ENCODE data around the gene DFFA.
"Not testable (repeated sequence)": the region's sequence is repeated elsewhere in the genome, so short reads cannot be mapped to it uniquely, and the experiment has no call there.

The DFFA gene

DNA sequence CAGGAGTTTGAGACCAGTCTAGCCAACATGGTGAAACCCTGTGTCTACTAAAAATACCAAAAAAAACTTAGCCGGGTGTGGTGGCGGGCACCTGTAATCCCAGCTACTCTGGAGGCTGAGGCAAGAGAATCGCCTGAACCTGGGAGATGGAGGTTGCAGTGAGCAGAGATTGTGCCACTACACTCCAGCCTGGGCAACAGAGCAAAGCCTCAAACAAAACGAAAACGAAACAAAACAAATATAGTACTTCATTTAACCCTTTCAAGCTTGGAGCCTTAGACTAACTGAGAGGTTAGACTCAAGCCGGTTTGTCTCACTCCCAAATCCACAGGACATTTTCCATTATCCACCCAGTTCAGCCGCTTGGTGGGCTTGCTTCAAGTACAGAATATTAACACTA, 14.9 kb downstream of the DFFA start:
- not testable (repeated sequence) for DNase-seq

DNA sequence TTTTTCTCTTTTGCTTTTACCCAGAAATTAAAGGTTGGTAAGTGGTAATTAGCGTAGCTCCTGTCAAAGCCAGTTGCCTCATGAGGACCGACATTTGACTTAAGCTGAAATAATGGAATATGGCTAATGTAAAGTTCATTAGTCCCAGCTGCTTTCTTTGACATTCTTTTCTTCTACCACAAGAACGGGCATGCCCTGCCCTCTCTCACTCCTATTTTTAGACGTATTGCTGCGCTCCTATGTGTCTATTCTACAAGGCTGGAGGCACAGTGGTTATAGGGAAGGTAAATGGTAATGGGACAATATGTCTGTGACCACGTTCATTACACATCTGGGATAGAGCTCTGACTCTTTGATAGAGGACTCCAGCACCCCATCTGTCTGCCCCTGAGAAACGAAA, 15.7 kb downstream of the DFFA start:
- DNase-seq, result no peak

DNA sequence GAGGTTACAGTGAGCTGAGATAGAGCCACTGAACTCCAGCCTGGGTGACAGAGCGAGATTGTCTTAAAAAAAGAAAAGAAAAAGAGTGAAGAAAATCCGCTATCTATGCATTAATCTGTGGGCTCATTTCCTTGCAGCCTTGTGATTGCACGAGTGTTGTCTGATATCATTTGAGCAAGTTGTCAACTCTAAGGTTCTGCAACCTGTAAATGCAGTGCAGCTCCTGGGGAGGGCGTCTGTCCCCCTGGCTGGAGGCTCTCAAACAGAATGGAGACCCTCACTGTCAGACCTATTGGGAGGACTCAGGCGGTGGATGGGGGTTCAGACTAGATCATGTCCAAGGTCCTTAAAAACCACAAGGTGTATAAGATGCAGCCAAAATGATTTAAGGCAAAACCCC, 16.3 kb downstream of the DFFA start:
- DNase-seq, result no peak

DNA sequence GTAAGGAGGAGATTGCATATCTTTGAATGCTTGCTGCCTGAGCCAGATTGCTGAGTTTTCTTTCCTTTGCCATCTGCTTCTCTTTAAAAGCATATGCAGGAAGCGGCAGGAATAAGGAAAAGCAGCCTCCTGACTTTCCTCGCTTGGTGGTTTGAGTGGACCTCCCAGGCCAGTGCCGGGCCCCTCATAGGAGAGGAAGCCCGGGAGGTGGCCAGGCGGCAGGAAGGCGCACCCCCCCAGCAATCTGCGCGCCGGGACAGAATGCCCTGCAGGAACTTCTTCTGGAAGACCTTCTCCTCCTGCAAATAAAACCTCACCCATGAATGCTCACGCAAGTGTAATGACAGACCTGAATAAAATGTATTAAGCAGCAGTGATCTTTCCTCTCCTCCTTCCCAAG, 21.0 kb downstream of the DFFA start:
- DNase-seq, result peak; percentile 20

DNA sequence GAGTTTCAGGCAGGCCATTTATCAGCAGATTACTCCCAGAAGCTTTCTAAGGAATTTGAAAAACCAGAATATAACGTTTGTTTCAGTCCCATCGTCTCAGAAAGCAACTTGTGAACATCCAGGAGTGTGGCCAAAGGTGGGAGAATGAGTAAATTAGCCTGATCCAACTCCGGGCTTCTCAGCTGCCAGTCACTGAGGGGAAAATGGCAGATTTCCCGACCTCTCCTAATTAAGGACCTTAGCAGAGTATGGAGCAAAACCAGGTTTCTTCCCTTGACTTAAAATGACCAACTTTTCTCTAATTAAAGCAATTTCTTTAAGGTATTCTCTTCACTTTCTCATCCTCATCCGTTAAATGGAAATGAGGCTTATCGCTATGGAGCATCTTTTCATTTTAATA, 21.5 kb downstream of the DFFA start:
- DNase-seq, result no peak

DNA sequence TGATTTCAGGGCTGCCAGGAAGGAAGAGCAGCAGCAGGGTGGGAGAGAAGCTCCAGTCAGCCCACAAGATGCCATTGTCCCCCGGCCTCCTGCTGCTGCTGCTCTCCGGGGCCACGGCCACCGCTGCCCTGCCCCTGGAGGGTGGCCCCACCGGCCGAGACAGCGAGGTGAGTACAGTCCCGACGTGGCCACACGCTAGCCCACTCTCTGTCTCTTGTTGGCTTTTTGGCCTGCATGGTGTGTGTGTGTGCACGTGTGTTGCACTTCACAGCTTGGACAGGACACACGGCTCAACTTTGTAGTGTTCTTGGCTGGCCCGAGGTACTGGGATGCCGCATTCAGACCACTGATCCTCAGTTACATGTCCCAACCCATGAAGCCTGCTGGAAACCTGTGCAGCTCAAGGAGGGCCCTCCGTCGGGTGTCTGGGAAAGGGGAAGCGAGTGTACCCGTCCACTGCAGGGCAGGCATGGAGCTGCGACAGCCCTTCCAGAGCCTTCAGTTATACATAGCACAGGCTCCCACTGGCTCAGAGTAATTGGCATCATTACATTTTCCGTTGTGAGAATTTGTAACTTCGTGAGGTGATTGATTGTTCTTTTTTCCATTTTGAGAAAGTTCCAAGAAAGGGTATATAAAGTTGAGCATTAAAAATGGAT, 22.0 kb downstream of the DFFA start:
- DNase-seq, result no peak

DNA sequence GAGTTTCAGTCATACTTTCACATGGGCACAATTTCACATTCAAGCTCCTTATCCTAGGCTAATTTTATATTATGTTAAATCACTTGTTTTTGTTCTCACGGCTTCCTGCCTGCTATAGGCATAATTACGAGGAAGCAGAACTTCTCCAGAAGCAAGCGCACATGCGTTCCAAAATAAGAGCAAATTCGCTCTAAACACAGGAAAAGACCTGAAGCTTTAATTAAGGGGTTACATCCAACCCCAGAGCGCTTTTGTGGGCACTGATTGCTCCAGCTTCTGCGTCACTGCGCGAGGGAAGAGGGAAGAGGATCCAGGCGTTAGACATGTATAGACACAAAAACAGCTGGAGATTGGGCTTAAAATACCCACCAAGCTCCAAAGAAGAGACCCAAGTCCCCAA, 22.6 kb downstream of the DFFA start, which contains the start of gene CORT:
Gene CORT (plus strand): TSS at position 281 of the 400 bp plus-strand sequence. CDS start 193 bp downstream, outside the sequence.
- DNase-seq, result no peak

DNA sequence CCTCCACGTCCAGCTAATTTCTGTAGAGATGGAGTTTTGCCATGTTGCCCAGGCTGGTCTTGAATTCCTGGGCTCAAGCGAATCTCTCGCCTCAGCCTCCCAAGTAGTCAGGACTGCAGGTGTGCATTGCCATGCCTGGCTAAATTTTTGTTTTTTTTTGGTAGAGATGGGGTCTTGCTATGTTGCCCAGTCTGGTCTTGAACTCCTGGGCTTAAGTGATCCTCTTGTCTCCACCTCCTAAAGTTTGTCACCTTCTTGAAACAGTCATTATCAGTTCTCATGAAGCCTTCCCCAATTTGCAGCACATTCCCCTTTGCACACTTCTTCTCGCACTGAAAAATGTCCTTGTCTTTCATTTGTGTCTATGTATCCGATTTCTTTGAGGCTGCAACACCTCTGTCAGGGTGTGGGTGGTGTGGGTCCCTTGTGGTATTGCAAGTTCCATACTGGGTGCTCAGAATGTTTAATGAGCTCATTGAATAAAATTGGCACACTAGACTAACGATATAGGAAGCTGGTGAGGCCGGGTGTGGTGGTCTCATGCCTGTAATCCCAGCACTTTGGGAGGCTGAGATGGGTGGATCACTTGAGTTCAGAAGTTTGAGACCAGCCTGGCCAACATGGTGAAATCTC, 25.4 kb downstream of the DFFA start:
- DNase-seq, result no peak

DNA sequence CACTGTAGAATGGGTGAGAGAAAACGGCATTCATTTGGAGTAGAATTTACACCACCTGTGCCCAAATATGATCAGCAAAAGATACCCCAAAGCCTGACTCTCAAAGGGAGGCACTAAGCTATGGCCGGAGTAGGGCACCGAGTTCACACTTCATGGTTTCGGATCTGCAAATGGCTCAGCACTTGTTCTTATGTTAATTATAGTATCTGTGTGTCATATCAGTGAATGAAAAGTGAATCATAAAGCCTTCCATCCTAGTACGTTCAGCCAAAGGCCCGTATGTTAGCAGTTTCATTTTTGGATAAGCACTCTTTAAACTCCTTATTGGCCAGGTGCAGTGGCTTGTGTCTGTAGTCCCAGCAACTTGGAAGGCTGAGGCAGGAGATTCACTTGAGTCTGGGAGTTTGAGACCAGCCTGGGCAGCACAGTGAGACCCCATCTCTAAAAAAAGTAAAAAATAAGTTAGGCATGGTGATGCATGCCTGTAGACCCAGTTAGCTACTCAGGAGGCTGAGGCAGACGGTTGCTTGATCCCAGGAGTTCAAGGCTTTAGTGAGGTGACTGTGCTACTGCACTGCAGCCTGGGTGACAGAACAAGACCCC, 27.4 kb downstream of the DFFA start:
- no peak for DNase-seq

DNA sequence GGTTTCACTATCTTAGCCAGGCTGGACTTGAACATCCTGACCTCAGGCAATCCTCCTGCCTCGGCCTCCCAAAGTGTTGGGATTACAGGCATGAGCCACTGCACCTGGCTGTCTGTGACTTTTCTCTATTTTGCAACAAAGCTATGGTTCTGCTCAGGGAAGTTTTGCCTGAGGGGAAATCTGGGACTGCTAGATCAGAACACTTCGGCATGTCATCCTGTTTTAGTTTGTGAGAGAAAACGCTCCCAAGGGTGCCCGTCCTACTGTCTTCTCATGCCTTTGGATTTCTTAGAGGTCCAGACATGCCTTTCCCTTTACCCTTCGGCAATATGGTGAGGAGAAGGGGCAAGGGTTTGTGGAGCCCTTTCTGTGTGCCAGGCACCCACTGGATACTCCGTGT, 28.1 kb downstream of the DFFA start:
- no peak for DNase-seq

DNA sequence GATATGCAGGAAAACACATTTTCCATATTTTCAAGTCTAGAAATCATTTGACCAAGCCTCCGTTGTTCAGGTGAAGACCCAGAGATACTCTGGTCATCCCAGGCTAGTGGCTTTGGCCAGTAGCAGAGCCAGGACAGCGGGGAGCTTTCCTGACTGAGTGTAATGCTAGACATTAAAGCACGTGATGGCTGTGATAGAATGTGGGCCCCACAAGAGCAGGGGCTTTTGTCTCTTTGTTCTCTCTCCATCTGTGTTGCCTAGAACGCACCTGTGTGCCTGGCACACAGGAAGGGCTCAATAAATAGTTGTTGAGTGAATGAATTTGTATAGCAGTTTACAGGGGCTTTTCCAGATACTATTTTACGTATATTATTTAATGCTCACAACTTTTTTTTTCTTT, 31.5 kb downstream of the DFFA start:
- no peak for DNase-seq

DNA sequence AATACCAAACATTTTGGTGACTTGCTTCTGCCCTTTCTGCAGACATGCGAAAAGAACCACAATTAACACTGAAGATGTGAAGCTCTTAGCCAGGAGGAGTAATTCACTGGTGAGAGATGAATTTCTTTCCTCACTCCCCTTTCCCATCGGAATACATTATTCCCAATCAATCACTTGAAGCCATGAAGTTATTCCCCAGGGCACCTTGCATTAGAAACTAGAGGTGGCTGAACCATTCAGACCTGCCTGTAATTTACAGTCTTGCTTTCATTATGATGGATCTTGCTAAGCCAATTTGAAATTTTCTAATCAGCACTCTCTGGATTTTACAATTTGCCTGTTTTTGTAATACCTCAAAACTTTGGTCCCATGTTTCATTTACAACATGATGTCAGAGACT, 32.0 kb downstream of the DFFA start:
- no peak for DNase-seq

DNA sequence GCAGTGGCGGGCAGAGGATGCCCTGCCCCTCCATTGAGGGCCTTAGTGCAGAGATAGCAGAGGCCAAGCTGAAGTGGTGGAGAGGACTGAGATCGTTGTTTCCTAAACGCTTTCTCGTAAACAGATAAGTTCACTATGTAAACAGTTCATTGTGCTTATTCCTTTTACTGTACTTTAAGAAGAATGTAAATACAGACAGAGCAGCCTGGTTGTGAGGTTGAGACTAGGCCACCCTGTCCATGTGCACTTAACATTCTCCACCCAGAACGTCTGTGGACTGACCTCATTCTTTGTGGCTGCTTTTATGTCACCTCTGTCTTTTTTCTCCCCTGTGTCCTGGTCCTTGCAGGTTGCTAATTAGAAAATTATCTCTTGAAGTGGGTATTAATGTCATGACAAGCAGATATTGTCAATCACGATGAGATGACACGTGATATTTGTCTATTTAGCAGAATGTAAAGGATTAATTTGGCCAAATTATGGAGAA, 33.6 kb downstream of the DFFA start:
- no peak for DNase-seq

DNA sequence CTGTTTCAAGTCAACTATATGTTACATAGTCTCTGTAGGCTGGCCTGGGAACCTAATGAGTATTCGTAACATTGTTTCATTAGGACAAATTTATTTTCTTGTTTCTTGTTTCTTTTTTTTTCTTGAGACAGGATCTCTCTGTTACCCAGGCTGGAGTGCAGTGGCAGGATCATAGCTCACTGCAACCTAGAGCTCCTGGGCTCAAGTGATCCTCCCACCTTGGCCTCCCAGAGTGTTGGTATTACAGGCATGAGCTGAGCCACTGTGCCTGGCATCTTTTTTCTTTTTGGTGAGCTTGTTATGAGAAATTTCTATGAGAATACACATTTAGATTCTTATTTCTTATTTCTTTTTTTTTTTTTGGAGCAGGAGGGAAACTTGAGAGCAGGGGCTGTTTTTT, 35.3 kb downstream of the DFFA start:
- no peak for DNase-seq

DNA sequence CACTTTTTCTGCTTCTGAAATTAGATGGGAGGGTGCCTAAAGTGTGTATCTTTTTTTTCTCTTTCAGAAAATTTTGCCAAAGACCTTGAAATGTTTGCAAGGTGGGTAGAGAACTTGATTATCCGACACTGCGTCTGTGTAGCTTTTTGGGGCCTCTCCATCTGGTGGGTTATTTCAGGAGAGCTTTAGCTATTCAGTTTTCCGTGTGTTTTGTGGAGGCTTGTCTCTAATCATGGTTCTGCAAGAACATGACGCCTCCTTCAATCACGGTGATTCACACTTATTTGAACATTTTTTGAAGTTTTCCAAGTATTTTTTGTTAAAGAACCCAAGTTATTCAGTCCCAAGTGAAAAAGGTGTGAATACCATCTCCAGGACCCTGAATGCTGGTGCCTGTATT, 37.7 kb downstream of the DFFA start:
- no peak for DNase-seq

DNA sequence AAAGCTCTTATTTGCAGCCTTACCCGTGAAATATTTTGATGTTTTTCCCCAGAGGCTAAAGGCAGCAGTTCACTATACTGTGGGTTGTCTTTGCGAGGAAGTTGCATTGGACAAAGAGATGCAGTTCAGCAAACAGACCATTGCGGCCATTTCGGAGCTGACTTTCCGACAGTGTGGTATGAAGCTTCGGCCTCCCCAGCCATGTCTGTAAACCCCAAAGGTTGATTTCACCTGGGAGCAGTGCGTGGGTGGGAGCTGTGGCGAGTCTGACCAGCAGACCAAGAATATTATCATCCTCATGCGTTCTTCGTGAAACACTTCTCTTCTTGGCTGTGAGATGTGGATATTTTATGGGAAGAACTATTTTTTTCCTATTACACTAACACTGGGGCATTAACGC, 38.5 kb downstream of the DFFA start:
- DNase-seq, result no peak

DNA sequence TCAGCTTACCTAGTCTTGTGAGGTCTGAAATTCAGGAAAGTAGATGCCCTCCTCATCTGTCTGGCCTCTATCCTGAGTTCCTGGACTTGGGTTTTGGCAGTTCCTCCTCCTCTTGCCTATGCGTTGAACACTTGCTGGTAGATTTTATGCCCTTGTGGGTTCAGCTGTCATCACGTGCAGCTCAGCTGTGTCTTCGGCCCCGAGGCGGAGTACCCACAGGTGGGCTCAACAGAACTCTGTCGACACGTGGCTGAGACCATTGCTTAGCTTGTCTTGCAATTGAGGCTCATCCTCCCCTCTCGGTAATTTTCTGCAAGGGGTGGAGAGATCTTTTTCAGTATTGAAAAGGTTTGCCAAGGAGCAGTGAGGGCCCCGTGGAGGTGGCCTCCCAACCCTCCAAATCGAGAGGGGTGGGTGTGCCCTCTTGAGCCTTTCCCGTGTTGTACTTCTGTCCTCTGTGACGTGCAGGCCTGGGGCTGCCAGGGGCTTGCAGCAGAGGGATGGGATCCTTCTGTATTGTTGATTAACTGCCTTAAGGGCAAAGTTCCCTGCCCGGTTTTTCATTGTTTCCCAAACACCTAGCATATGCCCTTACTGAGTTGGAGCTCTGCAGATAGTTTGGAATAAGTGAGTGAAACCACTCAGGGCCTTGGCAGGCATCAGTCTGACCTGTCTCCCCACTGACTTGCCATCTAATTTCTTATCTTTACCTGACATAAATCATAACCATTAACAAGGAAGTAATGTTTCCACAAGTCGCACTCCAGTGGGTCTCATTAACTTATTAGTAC, 39.2 kb downstream of the DFFA start:
- DNase-seq, result no peak

DNA sequence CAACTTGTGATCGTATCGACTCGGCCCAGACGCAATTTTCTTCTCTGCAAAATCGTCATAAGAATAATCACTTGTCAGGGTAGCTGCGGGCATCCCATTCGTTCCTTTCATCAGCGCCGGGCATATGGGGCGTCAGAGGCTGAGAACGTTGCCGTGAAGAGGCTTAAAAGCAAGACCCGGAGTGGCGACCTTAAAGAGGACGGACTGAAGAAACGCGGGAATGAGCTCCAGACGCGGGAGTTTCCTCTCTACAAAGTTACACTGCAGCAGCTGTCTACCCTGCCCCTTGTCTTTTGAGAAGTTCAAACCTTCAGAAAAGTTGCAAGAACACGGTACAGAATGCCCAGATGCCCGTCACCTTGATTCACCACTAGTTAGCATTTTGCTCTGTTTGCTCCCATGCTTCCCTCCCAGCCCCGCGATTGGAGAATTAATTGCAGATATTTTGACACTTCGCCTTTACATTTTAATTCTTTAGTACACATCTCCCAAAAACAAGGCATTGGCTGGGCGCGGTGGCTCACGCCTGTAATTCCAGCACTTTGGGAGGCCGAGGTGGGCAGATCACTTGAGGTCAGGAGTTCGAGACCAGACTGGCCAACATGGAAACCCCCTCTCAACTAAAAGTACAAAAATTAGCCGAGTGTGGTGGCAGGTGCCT, 41.1 kb downstream of the DFFA start:
- DNase-seq, result no peak

DNA sequence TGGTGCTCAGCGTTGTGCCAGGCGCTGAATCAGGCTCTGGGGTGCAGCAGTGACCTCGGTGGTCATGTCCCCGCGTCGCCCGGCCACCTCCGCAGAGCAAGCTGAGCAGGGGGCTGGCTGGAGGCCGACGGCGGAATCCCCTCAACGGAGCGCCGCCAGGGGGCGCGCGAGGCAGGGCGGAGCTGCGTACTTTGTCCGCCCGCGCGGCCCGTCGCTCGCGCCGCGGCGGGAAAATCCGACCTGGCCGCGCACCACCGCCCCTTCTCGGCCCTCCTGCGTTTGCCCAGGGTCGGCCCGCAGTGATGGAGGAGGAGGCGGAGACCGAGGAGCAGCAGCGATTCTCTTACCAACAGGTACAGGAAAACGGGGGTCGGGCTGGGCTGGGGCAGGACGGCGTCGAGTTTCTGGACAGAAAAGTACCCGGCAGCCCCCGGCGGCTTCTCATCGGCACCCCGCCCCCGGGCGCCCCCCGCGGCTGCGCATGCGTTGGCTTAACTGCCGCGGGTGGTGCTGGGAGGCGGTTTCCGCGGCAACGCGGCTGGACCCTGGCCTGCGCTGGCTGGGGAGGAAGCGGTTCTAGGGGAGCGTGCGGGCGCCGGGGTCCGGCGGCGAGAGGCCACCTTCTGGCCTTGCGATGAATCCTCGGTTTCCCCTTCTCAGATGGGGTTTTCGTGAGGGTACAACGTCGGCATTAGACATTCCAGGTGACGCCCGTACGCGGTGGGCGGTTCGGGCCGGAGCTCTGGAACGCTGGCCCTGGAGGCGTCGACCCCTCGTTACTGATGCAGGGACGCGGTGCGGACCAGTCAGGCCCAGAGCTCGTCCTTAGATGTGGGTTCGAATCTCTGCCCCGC, 41.9 kb downstream of the DFFA start, which contains the start of gene CENPS:
Gene CENPS (plus strand): TSS at position 218 of the 854 bp plus-strand sequence. CDS start 85 bp downstream, at position 303.
- peak; percentile 99 for DNase-seq

DNA sequence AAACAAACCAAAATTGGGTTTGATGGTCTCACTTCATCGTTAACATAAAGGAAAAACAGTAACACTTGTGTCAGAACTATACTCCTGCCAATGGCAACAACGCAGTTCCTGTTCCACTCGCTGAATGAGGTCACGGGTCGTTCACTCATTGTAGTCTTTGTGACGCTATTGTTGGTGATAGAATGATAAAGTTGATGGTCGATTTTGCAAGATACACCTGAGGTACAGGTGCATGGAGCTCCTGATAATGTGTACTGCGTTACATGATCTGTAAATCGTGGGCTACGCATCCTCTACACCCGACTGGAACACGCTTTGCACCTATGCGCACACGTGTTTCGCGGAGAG, 42.5 kb downstream of the DFFA start:
- DNase-seq, result no peak

DNA sequence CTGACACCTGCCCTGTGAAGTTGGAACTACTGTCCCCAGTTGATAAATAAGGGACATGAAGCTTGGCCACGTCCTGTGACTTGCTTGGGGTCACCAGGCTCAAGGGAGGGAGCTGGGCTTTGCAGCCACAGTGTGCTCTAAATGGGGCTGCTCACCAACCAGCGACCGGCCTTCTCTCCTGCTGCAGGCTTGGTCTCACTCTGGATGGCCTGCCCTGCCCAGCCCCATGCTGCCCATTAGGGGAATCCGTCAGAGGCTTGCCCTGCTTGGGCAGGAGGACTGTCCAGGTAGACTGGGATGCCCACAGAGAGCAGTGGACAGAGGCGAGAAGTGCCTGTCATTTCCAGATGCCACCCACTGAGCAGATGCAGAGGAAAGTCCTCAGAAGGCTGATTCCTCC, 43.3 kb downstream of the DFFA start:
- no peak for DNase-seq

DNA sequence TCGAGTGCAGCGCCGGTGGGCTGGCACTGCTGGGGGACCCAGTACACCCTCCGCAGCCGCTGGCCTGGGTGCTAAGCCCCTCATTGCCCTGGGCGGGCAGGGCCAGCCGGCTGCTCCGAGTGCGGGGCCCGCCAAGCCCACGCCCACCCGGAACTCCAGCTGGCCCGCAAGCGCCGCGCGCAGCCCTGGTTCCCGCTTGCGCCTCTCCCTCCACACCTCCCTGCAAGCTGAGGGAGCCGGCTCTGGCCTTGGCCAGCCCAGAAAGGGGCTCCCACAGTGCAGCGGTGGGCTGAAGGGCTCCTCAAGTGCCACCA, 45.8 kb downstream of the DFFA start:
- not testable (repeated sequence) for DNase-seq

Data from retina (tissue), 1 donor.